HEK293 (cell line): Measurements from ENCODE around the gene GTF3C5.
"Not testable (repeated sequence)": the region's sequence is repeated elsewhere in the genome, so short reads cannot be mapped to it uniquely, and the experiment has no call there.

Experiments
- ZFP37 ChIP-seq: fragments of 450-650 bp; formaldehyde crosslinking; IDR thresholded peaks from 2 replicates; pipeline ENCODE4 v1.5.1; 2016; ENCODE audit warnings: missing biosample characterization, missing genetic modification characterization
- ZNF26 ChIP-seq: fragments of 450-650 bp; formaldehyde crosslinking; IDR thresholded peaks from 2 replicates; pipeline ENCODE4 v1.5.1; 2016; ENCODE audit warnings: missing biosample characterization, missing genetic modification characterization
- ZNF473 ChIP-seq: fragments of 450-650 bp; formaldehyde crosslinking; IDR thresholded peaks from 2 replicates; pipeline ENCODE4 v1.5.1; 2017; ENCODE audit warnings: missing biosample characterization, missing genetic modification characterization
- ZNF785 ChIP-seq: fragments of 450-650 bp; formaldehyde crosslinking; IDR thresholded peaks from 2 replicates; pipeline ENCODE4 v1.5.1; 2016; ENCODE audit warnings: missing biosample characterization, missing genetic modification characterization
- TF ChIP-seq, protein P1 (sequence below): fragments of 450-650 bp; formaldehyde crosslinking; IDR thresholded peaks from 2 replicates; pipeline ENCODE4 v1.5.1; 2016; ENCODE audit warnings: missing biosample characterization, missing genetic modification characterization, low read depth
- TF ChIP-seq, protein P2 (sequence below): fragments of 450-650 bp; formaldehyde crosslinking; IDR thresholded peaks from 2 replicates; pipeline ENCODE4 v1.5.1; 2016; ENCODE audit warnings: missing biosample characterization, missing genetic modification characterization
- TF ChIP-seq, protein P3 (sequence below): fragments of 450-650 bp; formaldehyde crosslinking; IDR thresholded peaks from 2 replicates; pipeline ENCODE4 v1.5.1; 2016; ENCODE audit warnings: missing biosample characterization, missing genetic modification characterization

DNA sequence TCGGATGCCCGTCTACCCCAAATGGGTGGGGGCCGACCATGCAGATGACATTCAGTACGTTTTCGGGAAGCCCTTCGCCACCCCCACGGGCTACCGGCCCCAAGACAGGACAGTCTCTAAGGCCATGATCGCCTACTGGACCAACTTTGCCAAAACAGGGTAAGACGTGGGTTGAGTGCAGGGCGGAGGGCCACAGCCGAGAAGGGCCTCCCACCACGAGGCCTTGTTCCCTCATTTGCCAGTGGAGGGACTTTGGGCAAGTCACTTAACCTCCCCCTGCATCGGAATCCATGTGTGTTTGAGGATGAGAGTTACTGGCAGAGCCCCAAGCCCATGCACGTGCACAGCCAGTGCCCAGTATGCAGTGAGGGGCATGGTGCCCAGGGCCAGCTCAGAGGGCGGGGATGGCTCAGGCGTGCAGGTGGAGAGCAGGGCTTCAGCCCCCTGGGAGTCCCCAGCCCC, 39.7 kb downstream of the GTF3C5 start:
- TF ChIP-seq, protein P1, sequence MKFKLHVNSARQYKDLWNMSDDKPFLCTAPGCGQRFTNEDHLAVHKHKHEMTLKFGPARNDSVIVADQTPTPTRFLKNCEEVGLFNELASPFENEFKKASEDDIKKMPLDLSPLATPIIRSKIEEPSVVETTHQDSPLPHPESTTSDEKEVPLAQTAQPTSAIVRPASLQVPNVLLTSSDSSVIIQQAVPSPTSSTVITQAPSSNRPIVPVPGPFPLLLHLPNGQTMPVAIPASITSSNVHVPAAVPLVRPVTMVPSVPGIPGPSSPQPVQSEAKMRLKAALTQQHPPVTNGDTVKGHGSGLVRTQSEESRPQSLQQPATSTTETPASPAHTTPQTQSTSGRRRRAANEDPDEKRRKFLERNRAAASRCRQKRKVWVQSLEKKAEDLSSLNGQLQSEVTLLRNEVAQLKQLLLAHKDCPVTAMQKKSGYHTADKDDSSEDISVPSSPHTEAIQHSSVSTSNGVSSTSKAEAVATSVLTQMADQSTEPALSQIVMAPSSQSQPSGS (tag by site-specific recombination): not testable (repeated sequence)
- TF ChIP-seq ZNF26; ZNF473 (tag by site-specific recombination); ZFP37; ZNF785: not testable (repeated sequence)
- TF ChIP-seq, protein P2, sequence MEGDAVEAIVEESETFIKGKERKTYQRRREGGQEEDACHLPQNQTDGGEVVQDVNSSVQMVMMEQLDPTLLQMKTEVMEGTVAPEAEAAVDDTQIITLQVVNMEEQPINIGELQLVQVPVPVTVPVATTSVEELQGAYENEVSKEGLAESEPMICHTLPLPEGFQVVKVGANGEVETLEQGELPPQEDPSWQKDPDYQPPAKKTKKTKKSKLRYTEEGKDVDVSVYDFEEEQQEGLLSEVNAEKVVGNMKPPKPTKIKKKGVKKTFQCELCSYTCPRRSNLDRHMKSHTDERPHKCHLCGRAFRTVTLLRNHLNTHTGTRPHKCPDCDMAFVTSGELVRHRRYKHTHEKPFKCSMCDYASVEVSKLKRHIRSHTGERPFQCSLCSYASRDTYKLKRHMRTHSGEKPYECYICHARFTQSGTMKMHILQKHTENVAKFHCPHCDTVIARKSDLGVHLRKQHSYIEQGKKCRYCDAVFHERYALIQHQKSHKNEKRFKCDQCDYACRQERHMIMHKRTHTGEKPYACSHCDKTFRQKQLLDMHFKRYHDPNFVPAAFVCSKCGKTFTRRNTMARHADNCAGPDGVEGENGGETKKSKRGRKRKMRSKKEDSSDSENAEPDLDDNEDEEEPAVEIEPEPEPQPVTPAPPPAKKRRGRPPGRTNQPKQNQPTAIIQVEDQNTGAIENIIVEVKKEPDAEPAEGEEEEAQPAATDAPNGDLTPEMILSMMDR (tag by site-specific recombination): not testable (repeated sequence)
- TF ChIP-seq, protein P3, sequence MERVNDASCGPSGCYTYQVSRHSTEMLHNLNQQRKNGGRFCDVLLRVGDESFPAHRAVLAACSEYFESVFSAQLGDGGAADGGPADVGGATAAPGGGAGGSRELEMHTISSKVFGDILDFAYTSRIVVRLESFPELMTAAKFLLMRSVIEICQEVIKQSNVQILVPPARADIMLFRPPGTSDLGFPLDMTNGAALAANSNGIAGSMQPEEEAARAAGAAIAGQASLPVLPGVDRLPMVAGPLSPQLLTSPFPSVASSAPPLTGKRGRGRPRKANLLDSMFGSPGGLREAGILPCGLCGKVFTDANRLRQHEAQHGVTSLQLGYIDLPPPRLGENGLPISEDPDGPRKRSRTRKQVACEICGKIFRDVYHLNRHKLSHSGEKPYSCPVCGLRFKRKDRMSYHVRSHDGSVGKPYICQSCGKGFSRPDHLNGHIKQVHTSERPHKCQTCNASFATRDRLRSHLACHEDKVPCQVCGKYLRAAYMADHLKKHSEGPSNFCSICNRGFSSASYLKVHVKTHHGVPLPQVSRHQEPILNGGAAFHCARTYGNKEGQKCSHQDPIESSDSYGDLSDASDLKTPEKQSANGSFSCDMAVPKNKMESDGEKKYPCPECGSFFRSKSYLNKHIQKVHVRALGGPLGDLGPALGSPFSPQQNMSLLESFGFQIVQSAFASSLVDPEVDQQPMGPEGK (tag by site-specific recombination): not testable (repeated sequence)
